SU-DHL-6 (cell line): ENCODE data around the gene ERGIC3.

ENCODE experiments used
- EZH2phosphoT487 ChIP-seq: fragments of 200-600 bp; sonication (generic), shearing (Covaris generic); conservative IDR thresholded peaks from 2 replicates; pipeline ENCODE4 v1.6.1; 2018; ENCODE audit warnings: mild to moderate bottlenecking, antibody characterized with exemption, low read length, moderate library complexity, mixed read lengths
- TF ChIP-seq, protein P1 (sequence below): fragments of 200-600 bp; sonication (generic); IDR thresholded peaks from one replicate; pipeline ENCODE4 v1.5.1; 2017; ENCODE audit warnings: antibody characterized with exemption, mild to moderate bottlenecking, low read length, moderate library complexity; ENCODE audit not compliant: insufficient read depth, poor library complexity, severe bottlenecking

DNA sequence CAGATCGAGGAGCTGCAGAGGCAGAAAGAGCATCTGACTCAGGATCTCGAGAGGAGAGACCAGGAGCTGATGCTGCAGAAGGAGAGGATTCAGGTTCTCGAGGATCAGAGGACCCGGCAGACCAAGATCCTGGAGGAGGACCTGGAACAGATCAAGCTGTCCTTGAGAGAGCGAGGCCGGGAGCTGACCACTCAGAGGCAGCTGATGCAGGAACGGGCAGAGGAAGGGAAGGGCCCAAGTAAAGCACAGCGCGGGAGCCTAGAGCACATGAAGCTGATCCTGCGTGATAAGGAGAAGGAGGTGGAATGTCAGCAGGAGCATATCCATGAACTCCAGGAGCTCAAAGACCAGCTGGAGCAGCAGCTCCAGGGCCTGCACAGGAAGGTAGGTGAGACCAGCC is 38.6 kb upstream of the ERGIC3 start:
- TF ChIP-seq, protein P1, sequence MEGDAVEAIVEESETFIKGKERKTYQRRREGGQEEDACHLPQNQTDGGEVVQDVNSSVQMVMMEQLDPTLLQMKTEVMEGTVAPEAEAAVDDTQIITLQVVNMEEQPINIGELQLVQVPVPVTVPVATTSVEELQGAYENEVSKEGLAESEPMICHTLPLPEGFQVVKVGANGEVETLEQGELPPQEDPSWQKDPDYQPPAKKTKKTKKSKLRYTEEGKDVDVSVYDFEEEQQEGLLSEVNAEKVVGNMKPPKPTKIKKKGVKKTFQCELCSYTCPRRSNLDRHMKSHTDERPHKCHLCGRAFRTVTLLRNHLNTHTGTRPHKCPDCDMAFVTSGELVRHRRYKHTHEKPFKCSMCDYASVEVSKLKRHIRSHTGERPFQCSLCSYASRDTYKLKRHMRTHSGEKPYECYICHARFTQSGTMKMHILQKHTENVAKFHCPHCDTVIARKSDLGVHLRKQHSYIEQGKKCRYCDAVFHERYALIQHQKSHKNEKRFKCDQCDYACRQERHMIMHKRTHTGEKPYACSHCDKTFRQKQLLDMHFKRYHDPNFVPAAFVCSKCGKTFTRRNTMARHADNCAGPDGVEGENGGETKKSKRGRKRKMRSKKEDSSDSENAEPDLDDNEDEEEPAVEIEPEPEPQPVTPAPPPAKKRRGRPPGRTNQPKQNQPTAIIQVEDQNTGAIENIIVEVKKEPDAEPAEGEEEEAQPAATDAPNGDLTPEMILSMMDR: no peak
- TF ChIP-seq EZH2phosphoT487: no peak
